Caco-2 (cell line): ENCODE data around the gene SLC2A11. TPM values are rescaled to one million over a fixed set of nuclear protein-coding genes. Genes with fewer than 3 reads are reported as not detected.

Experiments used
- BruUV-seq: library from RNA; stranded (reverse); fragments of 400-500 nt; replicated peaks from 2 replicates; lab custom pipeline; 2021; lab: Mats Ljungman, UMichigan
- CTCF ChIA-PET: fragments of 300-600 bp; sonication (Branson Sonifier 250); formaldehyde crosslinking; loops from one replicate; lab custom pipeline; 2022; ENCODE audit warnings: antibody characterized with exemption; lab: Charles Lee
- POLR2A ChIA-PET: fragments of 300-600 bp; sonication (Branson Sonifier 250); formaldehyde crosslinking; loops from one replicate; lab custom pipeline; 2022; ENCODE audit warnings: antibody characterized with exemption; lab: Charles Lee
- DNase-seq, 2 experiments: peaks; one replicate each; pipeline versions ENCODE4 v3.0.0 to v3.0.0-alpha.2; 2020 to 2022
- H3K27me3 ChIP-seq: replicated peaks from 2 replicates; pipeline ENCODE4 v1.6.0; 2011; ENCODE audit warnings: low read length; ENCODE audit not compliant: control insufficient read depth, insufficient read depth
- H3K36me3 ChIP-seq: 2 replicates; pipeline ENCODE4 v1.5.1; 2011; ENCODE audit warnings: low read length; ENCODE audit not compliant: control insufficient read depth, insufficient read depth
- H3K4me1 ChIP-seq: fragments of 250-450 bp; sonication (Bioruptor Pico); 2 replicates; pipeline ENCODE4 v1.5.1; 2020; ENCODE audit warnings: mild to moderate bottlenecking
- H3K4me3 ChIP-seq: 2 replicates; pipeline ENCODE4 v1.5.1; 2011; ENCODE audit warnings: low read depth, mild to moderate bottlenecking, control low read depth, low read length
- H3K9me3 ChIP-seq: fragments of 250-450 bp; sonication (Bioruptor Pico); 2 replicates; pipeline ENCODE4 v1.5.1; 2020; ENCODE audit warnings: mild to moderate bottlenecking, moderate library complexity
- H3K27ac Mint-ChIP-seq: one replicate; pipeline ENCODE4 v1.8.0; 2022; ENCODE audit warnings: mixed read lengths; ENCODE audit not compliant: unreplicated experiment
- H3K27me3 Mint-ChIP-seq: one replicate; pipeline ENCODE4 v1.8.0; 2022; ENCODE audit warnings: mixed read lengths; ENCODE audit not compliant: insufficient read depth, unreplicated experiment
- H3K36me3 Mint-ChIP-seq: one replicate; pipeline ENCODE4 v1.8.0; 2022; ENCODE audit warnings: mild to moderate bottlenecking, mixed read lengths; ENCODE audit not compliant: insufficient read depth, unreplicated experiment
- H3K4me1 Mint-ChIP-seq: one replicate; pipeline ENCODE4 v1.8.0; 2022; ENCODE audit warnings: low read depth, mixed read lengths; ENCODE audit not compliant: unreplicated experiment
- H3K4me3 Mint-ChIP-seq: one replicate; pipeline ENCODE4 v1.8.0; 2022; ENCODE audit warnings: mild to moderate bottlenecking, moderate library complexity, mixed read lengths; ENCODE audit not compliant: unreplicated experiment
- H3K9me3 Mint-ChIP-seq: one replicate; pipeline ENCODE4 v1.8.0; 2022; ENCODE audit warnings: mixed read lengths; ENCODE audit not compliant: unreplicated experiment
- intact Hi-C: fragments of 100-400 bp; cut with micrococcal nuclease; formaldehyde crosslinking; loops from one replicate; pipeline ENCODE4 v1.10.0; 2022; ENCODE audit not compliant: unreplicated experiment
- total RNA-seq: library from RNA; stranded (reverse); gene quantifications from 2 replicates; pipeline ENCODE4 v1.2.3, GENCODE V29; 2022
- TF ChIP-seq, protein P1 (sequence below), 2 experiments: fragments of 200-600 bp in 1 of 2; IDR thresholded peaks; 1 replicate in 1 of 2; 2 replicates in 1 of 2; pipeline versions ENCODE4 v1.5.1 to v1.8.0; 2011 to 2022; ENCODE audit warnings: antibody characterized with exemption in 1 of 2, control low read depth in 1 of 2, inconsistent platforms in 1 of 2, low read depth in 1 of 2, low read length in 1 of 2, mild to moderate bottlenecking in 1 of 2, moderate library complexity in 1 of 2; ENCODE audit not compliant: insufficient read depth in 1 of 2, severe bottlenecking in 1 of 2, unreplicated experiment in 1 of 2

SLC2A11 gene
- total RNA-seq, 1 experiment from 2014 or later, result 32.4 TPM

GRCh38 chr22:23820748-23821211 is 36.9 kb upstream of the SLC2A11 start:
- H3K4me1 Mint-ChIP-seq, result no peaks in the 10 kb centered on the region
- H3K36me3 ChIP-seq, result peaks cover 6% of the 10 kb centered on the region
- TF ChIP-seq, protein P1, sequence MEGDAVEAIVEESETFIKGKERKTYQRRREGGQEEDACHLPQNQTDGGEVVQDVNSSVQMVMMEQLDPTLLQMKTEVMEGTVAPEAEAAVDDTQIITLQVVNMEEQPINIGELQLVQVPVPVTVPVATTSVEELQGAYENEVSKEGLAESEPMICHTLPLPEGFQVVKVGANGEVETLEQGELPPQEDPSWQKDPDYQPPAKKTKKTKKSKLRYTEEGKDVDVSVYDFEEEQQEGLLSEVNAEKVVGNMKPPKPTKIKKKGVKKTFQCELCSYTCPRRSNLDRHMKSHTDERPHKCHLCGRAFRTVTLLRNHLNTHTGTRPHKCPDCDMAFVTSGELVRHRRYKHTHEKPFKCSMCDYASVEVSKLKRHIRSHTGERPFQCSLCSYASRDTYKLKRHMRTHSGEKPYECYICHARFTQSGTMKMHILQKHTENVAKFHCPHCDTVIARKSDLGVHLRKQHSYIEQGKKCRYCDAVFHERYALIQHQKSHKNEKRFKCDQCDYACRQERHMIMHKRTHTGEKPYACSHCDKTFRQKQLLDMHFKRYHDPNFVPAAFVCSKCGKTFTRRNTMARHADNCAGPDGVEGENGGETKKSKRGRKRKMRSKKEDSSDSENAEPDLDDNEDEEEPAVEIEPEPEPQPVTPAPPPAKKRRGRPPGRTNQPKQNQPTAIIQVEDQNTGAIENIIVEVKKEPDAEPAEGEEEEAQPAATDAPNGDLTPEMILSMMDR (IDR thresholded peaks at IDR 0.05; ENCODE audit: insufficient read depth in 1 of 2, low read depth in 1 of 2, low read length in 1 of 2, severe bottlenecking in 1 of 2, unreplicated experiment in 1 of 2), result no peak

DNA sequence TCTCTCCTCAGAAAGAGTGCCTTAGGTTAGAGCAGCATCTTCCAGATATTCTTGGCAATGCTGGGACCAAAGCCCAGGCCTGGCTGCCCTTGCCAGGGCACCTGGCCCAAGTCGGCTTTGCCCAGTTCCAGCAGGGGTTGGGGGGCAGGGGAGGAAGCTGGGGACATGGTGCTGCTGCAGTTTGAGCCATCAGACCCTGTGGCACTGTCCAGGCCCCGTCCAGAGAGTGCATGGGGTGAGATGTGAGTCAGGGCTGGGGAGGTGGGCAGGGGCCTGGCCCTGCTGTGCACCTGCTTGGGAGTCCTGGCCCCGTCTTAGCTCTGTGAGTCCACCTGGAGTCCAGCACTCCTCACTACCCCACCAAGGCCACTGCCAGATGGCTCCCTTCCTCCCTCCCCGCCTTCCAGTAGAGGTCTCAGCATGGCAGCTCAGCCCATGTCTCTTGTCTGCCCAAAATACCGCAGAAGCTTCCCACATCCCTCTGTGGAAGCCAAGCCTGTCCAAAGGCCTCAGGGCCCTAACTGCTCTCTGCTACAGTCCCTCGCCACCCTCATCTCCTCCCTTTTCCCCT is 35.5 kb upstream of the SLC2A11 start:
- CTCF ChIA-PET, result no interaction called here
- BruUV-seq, result no TSS peak
- POLR2A ChIA-PET, result no interaction called here
- H3K4me1 ChIP-seq, result no peaks in the 10 kb centered on the region
- DNase-seq, result no peak
- no peaks in the 10 kb centered on the region for H3K27me3 ChIP-seq
- TF ChIP-seq, protein P1 (IDR thresholded peaks at IDR 0.05; ENCODE audit: insufficient read depth in 1 of 2, low read depth in 1 of 2, low read length in 1 of 2, severe bottlenecking in 1 of 2, unreplicated experiment in 1 of 2), result no peak
- Mint-ChIP-seq H3K27ac (no peak overlapping the region), H3K4me1 (no peaks in the 10 kb centered on the region), H3K36me3 (peaks cover 74% of the 10 kb centered on the region), H3K9me3 (no peaks in the 10 kb centered on the region), H3K27me3 (no peaks in the 10 kb centered on the region), H3K4me3 (no peak overlapping the region)
- intact Hi-C loops, result no loop called here
- H3K4me3 ChIP-seq, result no peak overlapping the region
- peaks cover 3% of the 10 kb centered on the region for H3K36me3 ChIP-seq
- H3K9me3 ChIP-seq, result no peaks in the 10 kb centered on the region

More at GRCh38 chr22:23820748-23821211, 36.9 kb upstream of the SLC2A11 start:
- ChIA-PET POLR2A (no interaction called here), CTCF (no interaction called here)
- Mint-ChIP-seq H3K9me3 (no peaks in the 10 kb centered on the region), H3K27ac (no peak overlapping the region), H3K36me3 (peaks cover 77% of the 10 kb centered on the region), H3K4me3 (no peak overlapping the region), H3K27me3 (no peaks in the 10 kb centered on the region)
- no peaks in the 10 kb centered on the region for H3K4me1 ChIP-seq
- H3K4me3 ChIP-seq, result no peak overlapping the region
- H3K9me3 ChIP-seq, result no peaks in the 10 kb centered on the region
- no peaks in the 10 kb centered on the region for H3K27me3 ChIP-seq
- BruUV-seq, result no TSS peak
- no peak for DNase-seq
- intact Hi-C loops, result no loop called here

- BruUV-seq, result no TSS peak
- H3K27me3 ChIP-seq, result no peaks in the 10 kb centered on the region
- TF ChIP-seq, protein P1 (IDR thresholded peaks at IDR 0.05; ENCODE audit: insufficient read depth in 1 of 2, low read depth in 1 of 2, low read length in 1 of 2, severe bottlenecking in 1 of 2, unreplicated experiment in 1 of 2), result no peak
- Mint-ChIP-seq H3K36me3 (peaks cover 71% of the 10 kb centered on the region), H3K27me3 (no peaks in the 10 kb centered on the region), H3K27ac (no peak overlapping the region), H3K9me3 (no peaks in the 10 kb centered on the region), H3K4me3 (no peak overlapping the region), H3K4me1 (no peaks in the 10 kb centered on the region)
- no peak overlapping the region for H3K4me3 ChIP-seq
- ChIA-PET POLR2A (no interaction called here), CTCF (interaction anchor here (0.6 to 0.8 kb wide), 3 partner anchors 26 to 496 kb away, joined by 3 to 4 read pairs (median 3); partner anchors contain the start of gene MMP11)
- no peaks in the 10 kb centered on the region for H3K9me3 ChIP-seq
- no peak for DNase-seq
- peaks cover 3% of the 10 kb centered on the region for H3K36me3 ChIP-seq
- H3K4me1 ChIP-seq, result no peaks in the 10 kb centered on the region
- intact Hi-C loops, result no loop called here
These were observed 34.3 kb upstream of the SLC2A11 start for GRCh38 chr22:23823331-23823791.
